K562 (cell line): Measurements from ENCODE around the gene VEGFA. TPM values are rescaled to one million over a fixed set of nuclear protein-coding genes. Genes with fewer than 3 reads are reported as not detected.

Experiments used
- ATAC-seq: fragments of 200-7000 bp; cut with Tn5 transposase; 3 replicates; pipeline ENCODE4 v1.9.1; 2020; ENCODE audit warnings: moderate library complexity
- BruUV-seq: library from RNA; stranded (reverse); fragments of 400-500 nt; replicated peaks from 2 replicates; lab custom pipeline; 2021; lab: Mats Ljungman, UMichigan
- CTCF ChIA-PET: fragments of 300-600 bp; formaldehyde crosslinking; extraction: SDS; loops from one replicate; lab custom pipeline; 2021; ENCODE audit warnings: low intra/inter-chr PET ratio; lab: Yijun Ruan, JAX
- POLR2A ChIA-PET: fragments of 300-600, 350-650 bp; sonication (Branson Sonifier 250); formaldehyde crosslinking; extraction: SDS; loops from one replicate; lab custom pipeline; 2021; ENCODE audit warnings: antibody characterized with exemption, inconsistent platforms; lab: Yijun Ruan, JAX
- DNase-seq, 4 experiments: peaks; one replicate each; pipeline versions ENCODE4 v3.0.0 to v3.0.0-alpha.2; 2011 to 2018; ENCODE audit warnings: low spot score in 3 of 4, mixed read lengths in 3 of 4; ENCODE audit errors: extremely low read depth in 1 of 4
- FAIRE-seq: peaks from 2 replicates; lab custom pipeline; 2011; peaks lifted over from hg19 to GRCh38; lab: Jason Lieb, UNC
- H2AFZ ChIP-seq: 2 replicates; pipeline ENCODE4 v1.6.0; 2011; ENCODE audit warnings: low read depth, low read length, control low read depth, inconsistent platforms
- H3K27ac ChIP-seq: fragments of 200-600 bp; 3 replicates; pipeline ENCODE4 v1.8.0; 2011; ENCODE audit warnings: low read depth, mild to moderate bottlenecking, control low read depth, inconsistent platforms, low read length, moderate library complexity, mixed read lengths; ENCODE audit errors: extremely low read depth
- H3K27me3 ChIP-seq, 2 experiments: fragments of 300-600 bp in 1 of 2; 2 replicates in 1 of 2; 3 replicates in 1 of 2; pipeline versions ENCODE4 v1.6.0 to v1.8.0; 2011; ENCODE audit warnings: inconsistent platforms in 2 of 2, low read length in 2 of 2, mild to moderate bottlenecking in 1 of 2, mixed read lengths in 1 of 2, moderate library complexity in 1 of 2; ENCODE audit not compliant: control insufficient read depth in 2 of 2, insufficient read depth in 2 of 2
- H3K36me3 ChIP-seq: fragments of 300-600 bp; 3 replicates; pipeline ENCODE4 v1.8.0; 2011; ENCODE audit warnings: mild to moderate bottlenecking, low read length, inconsistent platforms; ENCODE audit not compliant: control insufficient read depth, insufficient read depth
- H3K4me1 ChIP-seq, 2 experiments: fragments of 200-600 bp in 1 of 2; replicated peaks in 1 of 2; 2 replicates in 1 of 2; 3 replicates in 1 of 2; pipeline versions ENCODE4 v1.5.1 to v1.8.0; 2011; ENCODE audit warnings: inconsistent platforms in 2 of 2, low read length in 2 of 2, mild to moderate bottlenecking in 1 of 2, mixed read lengths in 1 of 2, moderate library complexity in 1 of 2; ENCODE audit not compliant: control insufficient read depth in 2 of 2, insufficient read depth in 2 of 2
- H3K4me2 ChIP-seq: 2 replicates; pipeline ENCODE4 v1.6.1; 2011; ENCODE audit warnings: low read length, control low read depth, inconsistent platforms, mixed read lengths; ENCODE audit not compliant: insufficient read depth
- H3K4me3 ChIP-seq: fragments of 200-600 bp; sonication (generic), shearing (Covaris generic); 2 replicates; pipeline ENCODE4 v1.5.1; 2016; ENCODE audit warnings: control low read depth, inconsistent platforms
- H3K79me2 ChIP-seq: fragments of 200-600 bp; 3 replicates; pipeline ENCODE4 v1.8.0; 2011; ENCODE audit warnings: low read length, inconsistent platforms; ENCODE audit not compliant: control insufficient read depth, insufficient read depth
- H3K9ac ChIP-seq, 2 experiments: 2 replicates each; pipeline versions ENCODE4 v1.6.0 to v1.6.1; 2011; ENCODE audit warnings: low read depth in 2 of 2, low read length in 2 of 2, control low read depth in 1 of 2, inconsistent platforms in 1 of 2, mild to moderate bottlenecking in 1 of 2, mixed read lengths in 1 of 2; ENCODE audit not compliant: insufficient read depth in 1 of 2
- H3K9me1 ChIP-seq: one replicate; pipeline ENCODE4 v1.6.0; 2011; ENCODE audit warnings: inconsistent platforms, mild to moderate bottlenecking, low read length, moderate library complexity; ENCODE audit not compliant: control insufficient read depth, insufficient read depth
- H3K9me3 ChIP-seq: replicated peaks from 2 replicates; pipeline ENCODE4 v1.5.1; 2011; ENCODE audit warnings: low read depth, low read length, inconsistent platforms; ENCODE audit not compliant: control insufficient read depth, insufficient read depth
- H4K20me1 ChIP-seq: replicated peaks from 2 replicates; pipeline ENCODE4 v1.6.1; 2011; ENCODE audit warnings: low read length, inconsistent platforms, mixed read lengths; ENCODE audit not compliant: control insufficient read depth, insufficient read depth
- BRCA1 ChIP-seq, 2 experiments: fragments of 450-650 bp in 1 of 2; sonication (generic) in 1 of 2; formaldehyde crosslinking in 1 of 2; IDR thresholded peaks; 2 replicates each; pipeline versions ENCODE4 v1.5.0 to v1.6.1; 2017 to 2020; ENCODE audit warnings: mild to moderate bottlenecking in 1 of 2, missing genetic modification reagents in 1 of 2
- POLR3G ChIP-seq: IDR thresholded peaks from 2 replicates; pipeline ENCODE4 v1.6.1; 2011; ENCODE audit not compliant: insufficient read length, insufficient replicate concordance; ENCODE audit errors: extremely low read depth
- SRF ChIP-seq, 2 experiments: fragments of 250-450, 450-650 bp in 1 of 2; sonication (Bioruptor Pico) in 1 of 2; sonication (generic) in 1 of 2; formaldehyde crosslinking; IDR thresholded peaks; 2 replicates each; pipeline versions ENCODE4 v1.5.0 to v1.5.1; 2020 to 2022; ENCODE audit warnings: mild to moderate bottlenecking in 1 of 2, missing genetic modification reagents in 1 of 2
- TCFL5 ChIP-seq: fragments of 250-450 bp; sonication (Bioruptor Pico); conservative IDR thresholded peaks from 2 replicates; pipeline ENCODE4 v1.6.1; 2021; ENCODE audit warnings: mild to moderate bottlenecking, moderate library complexity, matching md5 sums
- ZFX ChIP-seq: sonication (generic); formaldehyde crosslinking; IDR thresholded peaks from 2 replicates; pipeline ENCODE4 v1.8.0; 2022; ENCODE audit warnings: mild to moderate bottlenecking, missing genetic modification reagents, moderate library complexity
- WGBS: fragments of 100-300 bp; shearing (Covaris generic); methylation state at CpG from one replicate; pipeline ENCODE4 v1.1.6; 2016; ENCODE audit warnings: low coverage, mixed read lengths; ENCODE audit not compliant: insufficient coverage; ENCODE audit errors: missing lambda C conversion rate; 5-methylcytosine and 5-hydroxymethylcytosine counted together
- in situ Hi-C: fragments of 300-500 bp; cut with MboI; formaldehyde crosslinking; loops from 4 replicates; pipeline ENCODE4 v1.15.0; 2018; ENCODE audit warnings: inconsistent platforms, mixed read lengths
- intact Hi-C: fragments of 100-400 bp; cut with micrococcal nuclease; formaldehyde crosslinking; loops from 2 replicates; pipeline ENCODE4 v1.14.2; 2022
- polyA plus RNA-seq, 8 experiments: library from polyadenylated mRNA; depleted of rRNA in 4 of 8; stranded (reverse) in 5 of 8; unstranded in 3 of 8; fragments of >200 nt; fragmentation: Nextera tagmentation in 2 of 8; fragmentation: Illumina TruSeq in 1 of 8; extraction: Ambion mirVana in 2 of 8; extraction: Trizol in 1 of 8; gene quantifications; 2 replicates each; pipeline versions ENCODE4 v1.2.1 to v1.2.3, GENCODE V29; 2011 to 2014; ENCODE audit warnings: inconsistent platforms in 1 of 8, missing spikeins in 1 of 8
- total RNA-seq, 7 experiments: library from RNA; depleted of rRNA in 6 of 7; stranded (reverse); fragments of >200 nt in 6 of 7; fragmentation: Illumina TruSeq in 2 of 7; extraction: Trizol in 2 of 7; gene quantifications; 2 replicates each; pipeline versions ENCODE4 v1.2.1 to v1.2.3, GENCODE V29; 2011 to 2021; ENCODE audit warnings: low replicate concordance in 1 of 7
- TF ChIP-seq, protein P1 (sequence below): fragments of 450-650 bp; formaldehyde crosslinking; conservative IDR thresholded peaks from 2 replicates; pipeline ENCODE4 v1.4.0; 2022; ENCODE audit warnings: mild to moderate bottlenecking, missing genetic modification characterization
- TF ChIP-seq, protein P2 (sequence below): sonication (generic); formaldehyde crosslinking; IDR thresholded peaks from 2 replicates; pipeline ENCODE4 v1.5.0; 2020; ENCODE audit warnings: missing genetic modification reagents
- TF ChIP-seq, protein P3 (sequence below): sonication (generic); formaldehyde crosslinking; IDR thresholded peaks from 2 replicates; pipeline ENCODE4 v1.9.0; 2022; ENCODE audit warnings: mild to moderate bottlenecking, missing genetic modification reagents
- TF ChIP-seq, protein P4 (sequence below): fragments of 450-650 bp; IDR thresholded peaks from 2 replicates; pipeline ENCODE4 v1.6.1; 2016; ENCODE audit warnings: low read depth

The VEGFA gene
- total and polyA plus RNA-seq, 9 of the 15 experiments (the other 6 are each of a cell fraction or from before 2014, with no cell fraction given): 14.0 to 271 (median 124) TPM

DNA sequence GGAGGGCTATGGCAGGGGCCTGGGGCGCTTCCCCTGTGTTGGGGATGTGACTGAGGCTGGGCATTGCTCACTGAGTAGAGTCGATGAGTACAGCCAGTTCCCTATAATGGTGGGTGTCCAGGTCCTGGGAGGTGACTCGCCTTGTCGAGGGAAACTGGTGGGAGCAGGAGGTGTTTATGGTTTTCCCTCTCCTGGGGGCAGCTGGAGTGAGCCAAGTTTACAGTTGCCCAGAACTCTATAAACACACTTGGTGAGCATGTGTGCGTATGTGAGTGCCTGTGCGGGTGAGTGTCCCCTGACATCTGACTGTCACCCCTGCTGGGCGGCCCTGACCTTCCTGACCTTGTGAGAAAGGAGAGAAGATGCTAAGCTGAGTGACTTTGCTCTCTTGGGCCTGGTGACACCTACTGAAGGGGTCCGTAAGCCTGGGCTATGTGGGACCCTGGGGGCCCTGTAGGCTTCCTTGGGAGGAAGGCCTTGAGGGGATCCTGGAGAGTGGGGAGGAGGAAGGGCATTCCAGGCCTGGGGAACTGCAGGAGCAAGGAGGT, 65.9 kb downstream of the VEGFA start:
- H3K36me3 ChIP-seq: no peaks in the 10 kb centered on the region
- no peak overlapping the region for H2AFZ ChIP-seq
- 40% methylated on average over 8 of the region's 8 CpGs for WGBS
- peak overlapping the region in 1 of 2 experiments; percentile 28; a peak in 1 of 4 replicates for H3K9ac ChIP-seq
- no peak overlapping the region; the same call in 1 of the 2 replicates for H3K4me2 ChIP-seq
- H3K79me2 ChIP-seq: no peaks in the 10 kb centered on the region
- no peak for FAIRE-seq
- H3K4me1 ChIP-seq: peaks cover 25 to 32% of the 10 kb centered on the region in 2 experiments
- H4K20me1 ChIP-seq: 0 out of 2 replicates have a peak, but pooled peaks cover 7% of the 10 kb centered on the region
- H3K9me1 ChIP-seq: no peaks in the 10 kb centered on the region
- H3K4me3 ChIP-seq: no peak overlapping the region
- ChIA-PET POLR2A (interaction anchor here (0.6 to 2.1 kb wide), 8 partner anchors 10 to 243 kb away, joined by 3 to 7 read pairs (median 4); partner anchors contain the start of gene VEGFA), CTCF (interaction anchor here (0.6 kb wide), 1 partner anchor 32 kb away, joined by 3 read pairs; no protein-coding TSS in a partner anchor)
- ATAC-seq: no peak
- peaks cover 19% of the 10 kb centered on the region in 2 experiments; a peak in 4 of 5 replicates for H3K27me3 ChIP-seq
- in situ Hi-C loops: no loop called here
- no TSS peak for BruUV-seq
- no peaks in the 10 kb centered on the region for H3K9me3 ChIP-seq
- H3K27ac ChIP-seq: no peak overlapping the region
- DNase-seq: no peak
- intact Hi-C loops: loop anchor here (5.0 to 10.0 kb wide), 3 partner anchors 49 to 241 kb away; no protein-coding TSS in a partner anchor
- TF ChIP-seq BRCA1 (IDR thresholded peaks at IDR 0.05) (no peak), BRCA1 (CRISPR knock-in tag; IDR thresholded peaks at IDR 0.05) (0 out of 2 replicates have a peak, but pooled peaks have one; percentile 38), TCFL5 (no peak), POLR3G (no peak), ZFX (CRISPR knock-in tag) (peak; percentile 34), SRF (CRISPR knock-in tag; IDR thresholded peaks at IDR 0.05) (no peak)
- TF ChIP-seq, protein P1, sequence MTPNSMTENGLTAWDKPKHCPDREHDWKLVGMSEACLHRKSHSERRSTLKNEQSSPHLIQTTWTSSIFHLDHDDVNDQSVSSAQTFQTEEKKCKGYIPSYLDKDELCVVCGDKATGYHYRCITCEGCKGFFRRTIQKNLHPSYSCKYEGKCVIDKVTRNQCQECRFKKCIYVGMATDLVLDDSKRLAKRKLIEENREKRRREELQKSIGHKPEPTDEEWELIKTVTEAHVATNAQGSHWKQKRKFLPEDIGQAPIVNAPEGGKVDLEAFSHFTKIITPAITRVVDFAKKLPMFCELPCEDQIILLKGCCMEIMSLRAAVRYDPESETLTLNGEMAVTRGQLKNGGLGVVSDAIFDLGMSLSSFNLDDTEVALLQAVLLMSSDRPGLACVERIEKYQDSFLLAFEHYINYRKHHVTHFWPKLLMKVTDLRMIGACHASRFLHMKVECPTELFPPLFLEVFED (CRISPR knock-in tag): no peak
- TF ChIP-seq, protein P2, sequence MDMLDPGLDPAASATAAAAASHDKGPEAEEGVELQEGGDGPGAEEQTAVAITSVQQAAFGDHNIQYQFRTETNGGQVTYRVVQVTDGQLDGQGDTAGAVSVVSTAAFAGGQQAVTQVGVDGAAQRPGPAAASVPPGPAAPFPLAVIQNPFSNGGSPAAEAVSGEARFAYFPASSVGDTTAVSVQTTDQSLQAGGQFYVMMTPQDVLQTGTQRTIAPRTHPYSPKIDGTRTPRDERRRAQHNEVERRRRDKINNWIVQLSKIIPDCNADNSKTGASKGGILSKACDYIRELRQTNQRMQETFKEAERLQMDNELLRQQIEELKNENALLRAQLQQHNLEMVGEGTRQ (CRISPR knock-in tag): no peak
- TF ChIP-seq, protein P3, sequence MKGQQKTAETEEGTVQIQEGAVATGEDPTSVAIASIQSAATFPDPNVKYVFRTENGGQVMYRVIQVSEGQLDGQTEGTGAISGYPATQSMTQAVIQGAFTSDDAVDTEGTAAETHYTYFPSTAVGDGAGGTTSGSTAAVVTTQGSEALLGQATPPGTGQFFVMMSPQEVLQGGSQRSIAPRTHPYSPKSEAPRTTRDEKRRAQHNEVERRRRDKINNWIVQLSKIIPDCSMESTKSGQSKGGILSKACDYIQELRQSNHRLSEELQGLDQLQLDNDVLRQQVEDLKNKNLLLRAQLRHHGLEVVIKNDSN (CRISPR knock-in tag): no peak
- TF ChIP-seq, protein P4, sequence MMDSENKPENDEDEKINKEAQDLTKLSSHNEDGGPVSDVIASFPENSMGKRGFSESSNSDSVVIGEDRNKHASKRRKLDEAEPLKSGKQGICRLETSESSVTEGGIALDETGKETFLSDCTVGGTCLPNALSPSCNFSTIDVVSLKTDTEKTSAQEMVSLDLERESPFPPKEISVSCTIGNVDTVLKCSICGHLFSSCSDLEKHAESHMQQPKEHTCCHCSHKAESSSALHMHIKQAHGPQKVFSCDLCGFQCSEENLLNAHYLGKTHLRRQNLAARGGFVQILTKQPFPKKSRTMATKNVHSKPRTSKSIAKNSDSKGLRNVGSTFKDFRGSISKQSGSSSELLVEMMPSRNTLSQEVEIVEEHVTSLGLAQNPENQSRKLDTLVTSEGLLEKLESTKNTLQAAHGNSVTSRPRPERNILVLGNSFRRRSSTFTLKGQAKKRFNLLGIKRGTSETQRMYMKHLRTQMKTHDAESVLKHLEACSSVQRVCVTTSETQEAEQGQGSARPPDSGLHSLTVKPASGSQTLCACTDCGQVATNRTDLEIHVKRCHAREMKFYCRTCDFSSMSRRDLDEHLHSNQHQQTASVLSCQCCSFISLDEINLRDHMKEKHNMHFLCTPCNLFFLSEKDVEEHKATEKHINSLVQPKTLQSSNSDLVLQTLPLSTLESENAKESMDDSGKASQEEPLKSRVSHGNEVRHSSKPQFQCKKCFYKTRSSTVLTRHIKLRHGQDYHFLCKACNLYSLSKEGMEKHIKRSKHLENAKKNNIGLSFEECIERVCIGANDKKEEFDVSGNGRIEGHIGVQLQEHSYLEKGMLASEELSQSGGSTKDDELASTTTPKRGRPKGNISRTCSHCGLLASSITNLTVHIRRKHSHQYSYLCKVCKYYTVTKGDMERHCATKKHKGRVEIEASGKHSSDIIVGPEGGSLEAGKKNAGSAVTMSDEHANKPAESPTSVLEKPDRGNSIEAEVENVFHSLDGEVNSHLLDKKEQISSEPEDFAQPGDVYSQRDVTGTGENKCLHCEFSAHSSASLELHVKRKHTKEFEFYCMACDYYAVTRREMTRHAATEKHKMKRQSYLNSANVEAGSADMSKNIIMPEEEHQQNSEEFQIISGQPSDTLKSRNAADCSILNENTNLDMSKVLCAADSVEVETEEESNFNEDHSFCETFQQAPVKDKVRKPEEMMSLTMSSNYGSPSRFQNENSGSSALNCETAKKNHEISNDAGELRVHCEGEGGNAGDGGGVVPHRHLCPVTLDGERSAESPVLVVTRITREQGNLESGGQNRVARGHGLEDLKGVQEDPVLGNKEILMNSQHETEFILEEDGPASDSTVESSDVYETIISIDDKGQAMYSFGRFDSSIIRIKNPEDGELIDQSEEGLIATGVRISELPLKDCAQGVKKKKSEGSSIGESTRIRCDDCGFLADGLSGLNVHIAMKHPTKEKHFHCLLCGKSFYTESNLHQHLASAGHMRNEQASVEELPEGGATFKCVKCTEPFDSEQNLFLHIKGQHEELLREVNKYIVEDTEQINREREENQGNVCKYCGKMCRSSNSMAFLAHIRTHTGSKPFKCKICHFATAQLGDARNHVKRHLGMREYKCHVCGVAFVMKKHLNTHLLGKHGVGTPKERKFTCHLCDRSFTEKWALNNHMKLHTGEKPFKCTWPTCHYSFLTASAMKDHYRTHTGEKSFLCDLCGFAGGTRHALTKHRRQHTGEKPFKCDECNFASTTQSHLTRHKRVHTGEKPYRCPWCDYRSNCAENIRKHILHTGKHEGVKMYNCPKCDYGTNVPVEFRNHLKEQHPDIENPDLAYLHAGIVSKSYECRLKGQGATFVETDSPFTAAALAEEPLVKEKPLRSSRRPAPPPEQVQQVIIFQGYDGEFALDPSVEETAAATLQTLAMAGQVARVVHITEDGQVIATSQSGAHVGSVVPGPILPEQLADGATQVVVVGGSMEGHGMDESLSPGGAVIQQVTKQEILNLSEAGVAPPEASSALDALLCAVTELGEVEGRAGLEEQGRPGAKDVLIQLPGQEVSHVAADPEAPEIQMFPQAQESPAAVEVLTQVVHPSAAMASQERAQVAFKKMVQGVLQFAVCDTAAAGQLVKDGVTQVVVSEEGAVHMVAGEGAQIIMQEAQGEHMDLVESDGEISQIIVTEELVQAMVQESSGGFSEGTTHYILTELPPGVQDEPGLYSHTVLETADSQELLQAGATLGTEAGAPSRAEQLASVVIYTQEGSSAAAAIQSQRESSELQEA: no peak
